SIG-M5 (cell line): Measurements from ENCODE around the gene PLEKHJ1.

Experiments used
- DNase-seq: peaks from one replicate; lab custom pipeline; 2025; lab: John Stamatoyannopoulos, UW

The PLEKHJ1 gene

DNA sequence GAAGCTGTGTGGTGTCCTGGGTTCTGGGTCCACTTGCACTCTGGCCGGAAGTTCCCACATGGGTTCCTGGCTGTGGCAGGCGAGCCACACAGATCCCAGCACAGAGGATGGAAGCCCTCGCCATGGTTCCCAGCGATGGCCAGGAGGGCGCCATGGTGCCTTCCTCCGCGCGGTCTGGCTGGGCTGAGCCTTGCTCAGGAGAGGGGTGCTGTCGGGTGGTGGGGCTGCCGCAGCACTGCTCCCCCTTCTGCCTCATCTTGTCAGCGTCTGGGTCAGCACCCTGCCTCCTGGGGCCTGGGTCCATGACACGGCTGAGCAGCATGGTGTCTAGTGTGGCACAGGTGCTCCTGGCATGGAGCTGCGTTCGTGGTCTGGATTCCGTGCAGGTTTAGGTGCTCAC is 38.9 kb downstream of the PLEKHJ1 start:
- DNase-seq, result no peak

GRCh38 chr19:2195914-2196313 is 40.2 kb downstream of the PLEKHJ1 start:
- DNase-seq, result no peak

DNA sequence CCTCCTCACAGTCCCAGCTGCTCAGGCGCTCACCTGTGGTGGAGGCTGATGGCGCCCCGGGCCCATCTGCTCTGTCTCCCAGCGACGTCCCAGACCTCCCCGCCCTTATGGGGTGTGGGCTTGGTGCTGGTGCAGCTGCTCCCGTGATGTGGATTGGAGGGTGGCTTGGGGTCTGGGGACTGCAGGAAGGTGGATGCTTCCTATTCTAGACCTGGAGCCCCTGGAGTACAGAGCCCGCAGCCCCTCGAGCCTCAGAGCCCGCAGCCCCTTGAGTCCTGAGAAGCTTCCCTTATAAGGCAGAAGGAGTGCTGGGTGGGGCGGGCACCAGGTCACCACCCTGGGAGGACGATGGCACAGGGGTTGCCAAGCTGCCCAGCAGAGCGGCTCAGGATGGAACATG is 40.8 kb downstream of the PLEKHJ1 start:
- no peak for DNase-seq

DNA sequence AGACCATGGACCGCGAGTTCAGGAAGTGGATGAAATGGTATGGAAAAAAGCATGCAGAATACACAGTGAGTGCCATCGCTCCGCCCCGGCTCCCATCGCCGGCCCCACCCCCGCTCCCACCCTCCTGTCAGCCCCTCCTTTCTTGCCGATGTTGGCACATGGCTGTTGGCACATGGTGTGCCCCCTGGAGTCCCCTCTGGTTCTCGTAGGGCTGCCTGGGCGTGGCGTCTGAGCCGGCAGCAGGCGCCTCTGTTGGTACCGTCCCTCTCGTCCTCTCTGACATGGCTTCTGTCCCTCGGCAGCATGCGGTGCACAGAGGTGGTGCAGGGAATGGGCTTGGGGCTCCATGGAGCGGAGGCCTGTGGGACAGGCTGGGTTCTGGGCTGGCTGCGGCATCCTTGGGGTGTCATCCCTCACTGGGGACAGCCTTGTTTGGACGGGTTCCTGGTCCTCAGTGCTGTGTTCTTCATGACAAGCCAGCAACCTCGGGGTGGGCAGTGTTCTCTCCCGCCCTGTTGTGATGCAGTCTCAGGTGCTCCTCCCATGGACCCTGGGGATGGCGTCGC is 41.5 kb downstream of the PLEKHJ1 start:
- no peak for DNase-seq

GRCh38 chr19:2193807-2194206 is 42.3 kb downstream of the PLEKHJ1 start:
- DNase-seq, result no peak

DNA sequence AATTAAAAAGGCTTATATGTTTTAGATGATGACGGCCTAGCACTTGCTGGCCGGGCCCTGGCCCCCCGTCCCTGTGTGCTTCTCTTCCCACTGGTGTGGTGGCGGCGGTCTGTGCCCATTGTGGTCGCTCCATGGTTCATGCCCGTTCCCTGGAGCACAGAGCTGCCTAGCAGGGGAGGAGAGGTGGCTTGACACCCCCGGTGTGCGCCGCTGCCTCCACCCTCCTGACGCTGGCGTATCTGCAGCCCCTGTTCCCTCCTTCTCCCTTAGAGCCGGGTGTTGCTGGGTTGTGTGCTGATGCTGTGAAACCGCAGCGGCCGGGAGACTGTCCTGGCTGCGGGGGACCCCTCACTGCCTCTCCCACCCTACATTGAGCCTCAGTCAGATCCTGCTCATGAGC is 43.3 kb downstream of the PLEKHJ1 start:
- no peak for DNase-seq

- no peak for DNase-seq
Measured at GRCh38 chr19:2191456-2192310, 44.4 kb downstream of the PLEKHJ1 start.

DNA sequence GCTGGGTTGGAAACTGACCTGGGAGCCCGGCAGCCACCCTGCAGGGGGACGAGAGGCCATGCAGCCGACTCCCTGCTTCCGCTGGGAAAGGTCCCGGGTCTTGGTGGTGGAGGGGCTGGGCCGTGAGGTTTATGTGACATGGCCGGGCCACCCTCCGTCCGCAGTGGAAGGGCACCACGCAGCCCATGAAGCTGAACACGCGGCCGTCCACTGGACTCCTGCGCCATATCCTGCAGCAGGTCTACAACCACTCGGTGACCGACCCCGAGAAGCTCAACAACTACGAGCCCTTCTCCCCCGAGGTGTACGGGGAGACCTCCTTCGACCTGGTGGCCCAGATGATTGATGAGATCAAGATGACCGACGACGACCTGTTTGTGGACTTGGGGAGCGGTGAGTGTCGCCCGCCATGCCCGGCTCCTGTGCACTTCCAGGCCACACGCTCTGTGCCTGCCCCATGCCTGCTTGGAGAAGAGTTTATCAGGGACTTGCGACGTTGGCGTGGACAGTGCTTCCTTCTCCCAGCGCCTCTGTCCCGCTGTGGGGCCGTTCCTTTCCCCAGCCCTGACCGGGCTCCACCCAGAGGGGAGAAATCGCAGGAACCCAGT is 45.2 kb downstream of the PLEKHJ1 start:
- no peak for DNase-seq

GRCh38 chr19:2189880-2190279 is 46.2 kb downstream of the PLEKHJ1 start:
- DNase-seq, result no peak

DNA sequence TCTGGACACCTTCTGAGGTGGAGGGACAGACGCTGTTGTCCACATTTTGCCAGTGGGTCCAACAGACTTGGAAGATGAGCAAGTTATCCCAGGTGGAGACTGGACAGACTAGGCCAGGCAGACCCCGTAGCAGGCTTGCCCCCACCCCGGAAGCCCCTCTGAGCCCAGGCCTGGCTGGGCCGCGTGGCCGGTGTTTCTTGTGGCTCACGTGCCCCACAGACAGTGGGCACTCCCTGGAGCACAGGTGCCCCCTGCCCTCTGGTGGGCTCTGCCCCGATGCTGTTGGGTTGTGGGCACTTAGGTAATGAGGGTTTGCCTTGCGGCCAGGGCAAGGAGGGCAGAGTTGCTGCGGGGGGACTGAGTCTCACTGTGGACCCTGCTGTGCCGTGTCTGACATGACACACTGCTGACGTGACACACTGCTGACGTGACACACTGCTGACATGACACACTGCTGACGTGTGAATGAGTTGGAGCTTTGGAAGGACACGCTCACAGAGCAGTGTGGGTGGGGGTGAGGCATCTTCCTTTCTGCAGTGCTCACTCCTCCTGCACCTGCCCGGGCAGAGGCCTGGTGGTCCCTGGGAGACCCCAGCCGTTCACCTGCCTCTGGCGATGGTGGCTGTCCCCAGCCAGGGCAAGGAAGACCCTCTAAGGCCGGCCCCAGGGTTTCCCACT is 47.3 kb downstream of the PLEKHJ1 start:
- no peak for DNase-seq

DNA sequence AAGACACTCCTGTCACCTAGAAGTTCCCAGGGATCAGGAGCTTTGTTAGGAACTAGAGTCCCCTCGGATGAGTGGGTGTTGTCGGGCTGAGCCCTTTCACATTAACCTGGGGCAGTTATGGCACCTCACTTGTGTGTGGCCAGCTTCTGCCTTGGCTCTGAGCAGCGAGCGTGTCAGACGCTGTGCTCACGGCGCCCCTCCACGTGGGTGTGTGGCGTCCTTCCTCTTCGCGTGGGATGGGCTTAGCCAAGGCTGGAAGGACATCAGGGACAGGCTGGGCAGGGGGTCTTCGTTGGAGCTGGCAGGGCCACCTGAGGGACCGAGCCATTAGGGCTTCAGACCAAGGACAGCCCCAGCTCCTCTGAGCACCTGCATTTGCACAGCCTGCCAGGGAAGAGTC is 49.0 kb downstream of the PLEKHJ1 start:
- DNase-seq, result no peak

GRCh38 chr19:2186071-2186846 is 49.9 kb downstream of the PLEKHJ1 start:
- no peak for DNase-seq

- no peak for DNase-seq
Measured at GRCh38 chr19:2185734-2186070, 50.4 kb downstream of the PLEKHJ1 start.

DNA sequence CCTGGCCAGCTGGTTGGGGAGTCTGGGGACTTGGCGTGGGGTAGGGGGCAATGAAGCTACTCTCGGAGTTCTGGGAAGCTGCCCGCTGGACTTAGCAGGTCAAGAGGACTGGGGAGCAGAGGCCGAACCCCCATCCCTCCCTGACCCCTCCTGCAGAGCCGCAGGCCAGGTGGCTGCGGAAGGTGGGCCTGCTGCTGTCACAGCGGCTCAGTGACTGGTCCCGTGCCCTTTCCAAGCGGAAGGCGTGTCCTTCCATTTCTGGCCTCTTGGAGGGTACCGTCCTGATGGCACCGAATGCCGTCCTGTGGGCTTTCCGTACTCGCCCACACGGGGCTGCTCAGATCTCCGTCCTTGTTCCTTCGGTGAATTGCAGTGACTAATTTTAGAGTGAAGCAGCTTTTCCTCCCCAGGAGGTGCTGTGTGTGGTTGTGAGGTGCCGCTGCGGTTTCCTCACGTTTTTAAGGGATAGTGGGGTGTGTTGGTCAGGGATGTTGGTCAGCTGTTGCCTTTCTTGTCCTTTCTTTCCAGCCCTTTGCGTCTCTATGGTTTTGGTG is 51.6 kb downstream of the PLEKHJ1 start:
- no peak for DNase-seq
